CD4-positive, alpha-beta T cell (primary cell): Measurements from ENCODE around the gene LBR. TPM values are rescaled to one million over a fixed set of nuclear protein-coding genes. Genes with fewer than 3 reads are reported as not detected.

Experiments used
- ATAC-seq: fragments of 200-7000 bp; cut with Tn5 transposase; one replicate; pipeline ENCODE4 v1.10.0; 2022; ENCODE audit warnings: mild to moderate bottlenecking; ENCODE audit not compliant: poor library complexity
- CTCF ChIA-PET: fragments of 350-600 bp; sonication (Branson Sonifier 250); formaldehyde crosslinking; loops from one replicate; lab custom pipeline; 2021; ENCODE audit warnings: antibody characterized with exemption, inconsistent platforms; lab: Charles Lee
- POLR2A ChIA-PET: fragments of 350-600 bp; sonication (Branson Sonifier 250); formaldehyde crosslinking; loops from one replicate; lab custom pipeline; 2021; ENCODE audit warnings: antibody characterized with exemption, inconsistent platforms; lab: Charles Lee
- DNase-seq, 14 experiments: peaks; one replicate each; pipeline ENCODE4 v3.0.0-alpha.2; 2013 to 2020; ENCODE audit warnings: mixed read lengths in 2 of 14
- H3K27ac ChIP-seq, 2 donors: one replicate each; pipeline versions ENCODE4 v1.5.1 to v1.7.0; 2013; ENCODE audit warnings: low read length in 2 of 2, low read depth in 1 of 2, mild to moderate bottlenecking in 1 of 2
- H3K27me3 ChIP-seq, 2 experiments: 1 replicate in 1 of 2; 2 replicates in 1 of 2; pipeline versions ENCODE4 v1.6.1 to v1.7.0; 2013; ENCODE audit warnings: low read length in 2 of 2, control low read depth in 1 of 2, mild to moderate bottlenecking in 1 of 2, moderate library complexity in 1 of 2; ENCODE audit not compliant: insufficient read depth in 2 of 2, control insufficient read depth in 1 of 2
- H3K36me3 ChIP-seq: one replicate; pipeline ENCODE4 v1.6.1; 2013; ENCODE audit warnings: low read length, control low read depth; ENCODE audit not compliant: insufficient read depth
- H3K4me1 ChIP-seq: one replicate; pipeline ENCODE4 v1.6.1; 2013; ENCODE audit warnings: low read length, control low read depth; ENCODE audit not compliant: insufficient read depth
- H3K4me3 ChIP-seq: one replicate; pipeline ENCODE4 v1.5.1; 2013; ENCODE audit warnings: mild to moderate bottlenecking, low read length, moderate library complexity
- H3K9me3 ChIP-seq, 2 experiments: 1 replicate in 1 of 2; 2 replicates in 1 of 2; pipeline versions ENCODE4 v1.6.1 to v1.7.0; 2013; ENCODE audit warnings: low read length in 2 of 2, mild to moderate bottlenecking in 2 of 2, control low read depth in 1 of 2, moderate library complexity in 1 of 2; ENCODE audit not compliant: control insufficient read depth in 1 of 2, insufficient read depth in 1 of 2
- H3K27ac Mint-ChIP-seq: one replicate; pipeline ENCODE4 v1.8.0; 2020; ENCODE audit warnings: mixed read lengths
- H3K27me3 Mint-ChIP-seq: one replicate; pipeline ENCODE4 v1.8.0; 2021; ENCODE audit warnings: mixed read lengths
- H3K36me3 Mint-ChIP-seq: one replicate; pipeline ENCODE4 v1.8.0; 2021; ENCODE audit warnings: low read depth, mixed read lengths
- H3K4me1 Mint-ChIP-seq: one replicate; pipeline ENCODE4 v1.8.0; 2021; ENCODE audit warnings: low read depth, mixed read lengths
- H3K4me3 Mint-ChIP-seq: one replicate; pipeline ENCODE4 v1.8.0; 2020; ENCODE audit warnings: mild to moderate bottlenecking, mixed read lengths
- H3K9me3 Mint-ChIP-seq: one replicate; pipeline ENCODE4 v1.8.0; 2020; ENCODE audit warnings: mixed read lengths
- intact Hi-C, 2 experiments: fragments of 100-400 bp; cut with DNase I in 1 of 2; cut with micrococcal nuclease in 1 of 2; formaldehyde crosslinking; loops; one replicate each; pipeline versions ENCODE4 v1.15.1 to v1.9.0; 2023 to 2025; cut with DNase I, micrococcal nuclease
- total RNA-seq, 174 experiments: library from RNA in 2 of 174; stranded (reverse) in 2 of 174; gene quantifications; one replicate each; pipeline ENCODE4 v1.2.3 and lab custom pipeline; 2021 to 2026
- TF ChIP-seq, protein P1 (sequence below): fragments of 200-600 bp; IDR thresholded peaks from one replicate; pipeline ENCODE4 v1.8.0; 2022; ENCODE audit warnings: antibody characterized with exemption, mild to moderate bottlenecking

Gene LBR
- total RNA-seq, 2 experiments from 2014 or later: 118 to 129 TPM

DNA sequence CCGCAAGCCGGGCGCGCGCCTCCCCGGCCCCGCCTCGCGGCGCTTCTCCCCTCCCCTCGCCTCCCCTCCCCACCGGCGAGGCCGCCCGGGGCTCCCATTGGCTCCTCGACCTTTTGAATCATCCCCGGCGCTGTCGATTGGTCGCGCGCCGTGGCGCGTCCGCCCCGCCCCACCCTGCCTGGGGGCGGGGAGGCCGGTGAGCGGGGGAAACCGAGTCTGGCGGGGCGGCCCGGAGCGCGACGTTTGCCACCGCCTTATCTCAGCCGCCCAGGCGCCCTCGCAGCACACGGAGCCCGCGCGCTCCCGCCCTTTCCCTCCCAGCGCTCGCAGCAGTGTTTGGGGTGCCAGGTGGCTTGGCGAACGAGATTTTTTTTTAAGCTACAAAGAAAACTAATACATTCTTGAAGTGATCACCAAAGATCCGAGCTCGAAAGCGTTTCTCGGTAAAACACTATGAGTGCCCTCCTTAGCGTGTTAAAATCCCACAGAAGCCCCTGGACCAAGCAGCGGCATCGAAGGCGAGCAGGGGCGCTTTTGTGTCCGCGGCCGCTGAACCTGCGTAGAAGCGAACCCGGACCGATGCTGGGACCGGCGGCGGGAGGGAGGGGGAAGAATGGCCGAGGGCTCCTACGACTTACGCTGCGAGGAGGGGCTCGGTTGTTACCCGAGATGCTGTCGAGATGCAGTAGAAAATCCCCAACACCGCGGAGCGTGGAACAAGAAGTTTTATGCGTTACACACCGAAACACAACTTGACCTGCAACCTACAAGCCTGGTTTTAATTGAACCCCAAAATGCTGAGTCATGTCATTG is 436 bp upstream of the LBR start:
- H3K4me1 Mint-ChIP-seq: peaks cover 47% of the 10 kb centered on the region
- intact Hi-C loops: loop anchor here (1.0 to 10.0 kb wide), 10 partner anchors 17 to 1583 kb away; partner anchors contain the start of genes FBXO28 (in 1 of the 2), H3-3A (in 1 of the 2), PYCR2 (in 1 of the 2) and SDE2 (in 1 of the 2)

DNA sequence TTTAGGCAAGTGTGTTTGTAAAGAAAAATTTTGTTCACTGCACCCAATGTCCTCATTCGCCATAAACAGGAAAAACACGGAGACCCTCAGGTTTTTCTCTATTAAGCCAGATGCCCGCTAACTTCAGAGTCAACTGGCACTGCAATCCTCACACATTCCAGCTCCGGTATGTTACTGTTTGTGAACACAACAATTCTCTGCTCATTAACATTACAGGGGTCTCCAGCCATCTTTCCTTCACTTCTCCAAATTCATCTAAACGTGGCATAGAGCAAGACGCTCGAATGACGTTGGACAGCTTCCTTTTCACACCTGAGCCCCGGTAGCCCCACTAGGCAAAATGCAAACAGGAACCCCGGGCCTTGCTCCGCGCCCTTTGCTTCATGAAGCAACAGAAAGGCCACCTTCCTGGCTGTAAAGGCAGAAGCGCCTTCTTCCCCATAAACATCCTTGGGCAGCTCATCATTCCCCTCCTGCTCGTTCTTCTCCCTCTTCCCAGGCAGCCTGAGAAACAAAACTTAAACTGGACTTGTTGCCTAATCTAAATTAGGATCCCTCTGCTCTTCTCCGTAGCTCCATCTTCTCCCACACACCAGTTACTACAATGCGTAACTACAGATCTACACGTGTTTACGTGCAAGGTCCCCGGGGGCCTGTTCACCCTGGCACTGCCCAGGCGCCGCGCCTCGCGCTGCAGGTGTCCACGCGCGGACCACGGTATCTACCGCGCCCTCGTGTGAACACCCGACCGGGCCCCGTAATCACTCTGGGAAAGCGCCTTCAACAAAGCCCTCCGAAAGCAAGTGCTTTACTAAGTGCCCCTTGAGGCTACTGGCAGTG is 1.2 kb downstream of the LBR start:
- Mint-ChIP-seq H3K27ac (peak overlapping the region; percentile 65), H3K4me1 (peaks cover 62% of the 10 kb centered on the region), H3K9me3 (no peaks in the 10 kb centered on the region), H3K27me3 (no peaks in the 10 kb centered on the region), H3K36me3 (peaks cover 46% of the 10 kb centered on the region), H3K4me3 (peak overlapping the region; percentile 88)
- Histone ChIP-seq H3K4me3 (peak overlapping the region; percentile 94), H3K4me1 (peaks cover 34% of the 10 kb centered on the region), H3K9me3 (no peaks in the 10 kb centered on the region), H3K27ac (peak overlapping the region; percentile 63 to 84), H3K27me3 (no peaks in the 10 kb centered on the region), H3K36me3 (peaks cover 18% of the 10 kb centered on the region)
- ChIA-PET CTCF (no interaction called here), POLR2A (interaction anchor here (0.7 to 8.1 kb wide), 22 partner anchors 8 to 1514 kb away, joined by 3 to 280 read pairs (median 6); partner anchors contain the start of genes COQ8A, H3-3A, PYCR2 and SDE2)
- DNase-seq (peak in 8 of 14 experiments; percentile 13 to 75 (median 40)), ATAC-seq (no peak)
- TF ChIP-seq, protein P1, sequence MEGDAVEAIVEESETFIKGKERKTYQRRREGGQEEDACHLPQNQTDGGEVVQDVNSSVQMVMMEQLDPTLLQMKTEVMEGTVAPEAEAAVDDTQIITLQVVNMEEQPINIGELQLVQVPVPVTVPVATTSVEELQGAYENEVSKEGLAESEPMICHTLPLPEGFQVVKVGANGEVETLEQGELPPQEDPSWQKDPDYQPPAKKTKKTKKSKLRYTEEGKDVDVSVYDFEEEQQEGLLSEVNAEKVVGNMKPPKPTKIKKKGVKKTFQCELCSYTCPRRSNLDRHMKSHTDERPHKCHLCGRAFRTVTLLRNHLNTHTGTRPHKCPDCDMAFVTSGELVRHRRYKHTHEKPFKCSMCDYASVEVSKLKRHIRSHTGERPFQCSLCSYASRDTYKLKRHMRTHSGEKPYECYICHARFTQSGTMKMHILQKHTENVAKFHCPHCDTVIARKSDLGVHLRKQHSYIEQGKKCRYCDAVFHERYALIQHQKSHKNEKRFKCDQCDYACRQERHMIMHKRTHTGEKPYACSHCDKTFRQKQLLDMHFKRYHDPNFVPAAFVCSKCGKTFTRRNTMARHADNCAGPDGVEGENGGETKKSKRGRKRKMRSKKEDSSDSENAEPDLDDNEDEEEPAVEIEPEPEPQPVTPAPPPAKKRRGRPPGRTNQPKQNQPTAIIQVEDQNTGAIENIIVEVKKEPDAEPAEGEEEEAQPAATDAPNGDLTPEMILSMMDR: no peak
- intact Hi-C loops: loop anchor here (2.0 to 10.0 kb wide), 8 partner anchors 48 to 1582 kb away; partner anchors contain the start of genes FBXO28 (in 1 of the 2), H3-3A (in 1 of the 2), PYCR2 (in 1 of the 2) and SDE2 (in 1 of the 2)

More for the DNA sequence above, 436 bp upstream of the LBR start:
- Mint-ChIP-seq H3K27ac (peak overlapping the region; percentile 84), H3K27me3 (no peaks in the 10 kb centered on the region), H3K9me3 (no peaks in the 10 kb centered on the region), H3K4me3 (peak overlapping the region; percentile 90), H3K36me3 (peaks cover 31% of the 10 kb centered on the region)
- DNase-seq: peak; percentile 83 to 96 (median 90)
- Histone ChIP-seq H3K4me3 (peak overlapping the region; percentile 94), H3K27ac (peak overlapping the region; percentile 84 to 85), H3K27me3 (no peaks in the 10 kb centered on the region), H3K36me3 (peaks cover 2% of the 10 kb centered on the region), H3K9me3 (no peaks in the 10 kb centered on the region), H3K4me1 (peaks cover 33% of the 10 kb centered on the region)
- ATAC-seq: peak; percentile 89
- TF ChIP-seq, protein P1: no peak
- ChIA-PET CTCF (interaction anchor here (0.9 to 1.9 kb wide), 4 partner anchors 13 to 349 kb away, joined by 3 to 7 read pairs (median 5); partner anchors contain the start of gene SRP9), POLR2A (interaction anchor here (1.0 to 8.1 kb wide), 19 partner anchors 10 to 1512 kb away, joined by 3 to 280 read pairs (median 5); partner anchors contain the start of genes COQ8A, H3-3A, PARP1 and PYCR2)
